GM19397 (cell line): Measurements from ENCODE around the gene AP2S1.
"Not testable (repeated sequence)": the region's sequence is repeated elsewhere in the genome, so short reads cannot be mapped to it uniquely, and the experiment has no call there.

Experiments used
- ATAC-seq: cut with Tn5 transposase; IDR thresholded peaks from one replicate; pipeline ENCODE4 v1.9.1; 2021; ENCODE audit warnings: mild to moderate bottlenecking, moderate library complexity; ENCODE audit not compliant: unreplicated experiment

Gene AP2S1

DNA sequence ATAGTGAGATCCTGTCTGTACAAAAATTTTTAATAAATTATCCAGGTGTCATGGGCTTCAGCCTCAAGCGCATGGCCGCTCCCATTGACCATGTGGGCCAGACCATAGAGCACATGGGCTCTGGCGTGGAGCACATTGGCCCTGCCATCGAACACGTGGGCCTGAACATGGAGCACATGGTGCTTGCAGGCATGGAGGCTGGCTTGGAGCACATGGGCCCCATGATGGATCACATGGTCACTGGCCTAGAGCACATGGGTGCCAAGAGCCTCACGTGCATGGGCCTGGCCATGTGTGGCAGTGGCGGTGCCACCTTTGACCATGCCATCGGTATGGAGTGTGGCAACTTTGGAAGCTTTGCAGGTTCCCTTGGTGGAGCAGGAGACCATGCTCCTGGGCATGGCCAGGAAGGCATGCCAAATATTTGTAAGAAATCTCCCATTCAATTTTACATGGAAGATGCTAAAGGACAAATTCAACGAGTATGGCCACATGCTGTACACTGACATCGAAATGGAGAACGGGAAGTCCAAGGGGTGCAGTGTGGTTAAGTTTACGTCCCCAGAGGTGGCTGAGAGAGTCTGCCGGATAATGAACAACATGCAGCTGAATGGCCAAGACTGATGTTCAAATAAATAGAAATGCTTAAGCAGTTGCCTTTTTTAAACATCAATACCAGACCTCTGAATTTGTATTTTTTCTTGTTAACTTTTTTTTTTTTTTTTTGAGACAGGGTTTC lies 40.9 kb downstream of the AP2S1 start:
- ATAC-seq, result no peak

DNA sequence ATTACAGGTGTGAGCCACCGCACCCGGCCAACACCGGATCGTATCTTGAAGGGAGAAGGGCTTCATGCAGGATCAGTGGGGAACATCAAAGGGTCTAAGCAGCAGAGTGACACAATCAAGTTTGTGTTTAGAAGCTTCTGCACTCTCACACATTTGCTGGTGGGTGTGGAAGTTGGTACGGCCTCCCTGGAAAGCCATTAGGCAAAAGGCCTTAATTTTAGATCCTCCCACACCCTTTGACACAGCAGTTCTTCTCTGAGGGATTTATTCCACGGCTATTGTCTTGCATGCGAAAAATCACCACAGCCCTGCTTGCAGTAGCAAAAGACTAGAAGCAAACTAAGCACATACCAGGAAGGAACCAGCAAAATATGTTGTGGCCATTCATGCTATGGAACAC lies 44.0 kb downstream of the AP2S1 start:
- ATAC-seq, result no peak

DNA sequence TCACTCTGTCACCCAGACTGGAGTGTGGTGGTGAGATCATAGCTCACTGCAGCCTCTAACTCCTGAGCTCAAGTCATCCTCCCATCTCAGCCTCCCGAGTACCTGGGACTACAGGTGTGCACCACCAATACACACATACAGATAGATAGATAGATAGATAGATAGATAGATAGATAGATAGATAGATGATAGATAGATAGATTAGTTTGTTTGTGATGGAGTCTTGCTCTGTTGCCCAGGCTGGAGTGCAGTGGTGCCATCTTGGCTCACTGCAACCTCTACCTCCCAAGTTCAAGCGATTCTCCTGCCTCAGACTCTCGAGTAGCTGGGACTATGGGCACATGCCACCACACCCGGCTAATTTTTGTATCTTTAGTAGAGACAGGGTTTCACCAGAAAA lies 46.2 kb downstream of the AP2S1 start:
- not testable (repeated sequence) for ATAC-seq

DNA sequence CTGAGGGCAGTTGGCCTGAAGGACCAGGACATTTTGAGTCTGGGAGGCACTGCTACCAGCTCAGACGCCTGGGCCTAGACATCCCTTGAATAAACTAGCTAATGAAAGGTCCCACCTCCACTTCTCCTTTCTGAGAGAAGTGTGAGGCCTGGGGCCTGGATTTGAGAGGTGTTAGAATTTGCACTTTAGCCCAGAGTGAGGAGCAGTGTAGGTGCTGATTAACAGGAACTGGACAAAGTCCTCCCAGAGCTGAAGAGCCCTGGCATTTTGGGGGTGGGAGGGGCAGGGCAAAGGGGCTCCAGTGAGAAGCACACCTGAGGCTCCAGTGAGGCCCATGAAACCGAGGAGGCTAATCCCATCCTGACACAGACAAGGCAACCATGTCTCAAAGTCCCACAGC lies 47.1 kb downstream of the AP2S1 start:
- ATAC-seq, result no peak

DNA sequence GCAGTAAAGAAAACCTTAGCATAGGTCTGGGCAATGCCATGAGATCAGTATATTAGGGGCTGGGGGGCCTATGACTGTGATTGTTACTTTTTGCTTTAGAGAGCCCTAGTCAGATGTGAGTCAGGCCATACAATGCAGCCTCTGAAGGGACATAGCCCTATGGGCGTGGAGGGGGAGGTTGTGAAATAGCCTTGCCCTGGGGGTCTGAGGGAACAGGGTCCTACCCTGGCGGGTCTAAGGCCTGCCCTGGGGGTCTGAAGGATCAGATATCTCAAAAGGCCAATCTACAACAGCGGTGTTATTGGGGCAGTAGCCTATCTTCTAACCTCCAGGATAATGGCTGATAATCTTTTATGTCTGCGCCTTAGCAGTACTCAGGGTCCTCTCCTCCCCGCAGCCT lies 48.5 kb downstream of the AP2S1 start:
- ATAC-seq, result no peak

DNA sequence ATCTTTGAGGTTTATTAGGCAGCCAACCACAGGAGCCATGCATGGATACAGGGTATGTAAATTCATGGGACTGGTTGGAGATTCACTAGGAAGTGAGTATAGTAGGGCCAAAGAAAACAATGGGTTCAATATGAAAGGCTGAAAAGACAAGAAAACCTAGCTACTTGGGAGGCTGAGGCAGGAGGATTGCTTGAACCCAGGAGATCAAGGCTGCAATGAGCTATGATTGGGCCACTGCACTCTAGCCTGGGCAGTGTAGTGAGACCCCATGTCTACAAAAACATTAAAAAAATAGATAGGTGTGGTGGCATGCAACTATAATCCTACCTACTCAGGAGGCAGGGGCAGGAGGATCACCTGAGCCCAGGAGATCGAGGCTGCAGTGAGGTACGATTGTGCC lies 51.9 kb downstream of the AP2S1 start:
- ATAC-seq, result no peak

DNA sequence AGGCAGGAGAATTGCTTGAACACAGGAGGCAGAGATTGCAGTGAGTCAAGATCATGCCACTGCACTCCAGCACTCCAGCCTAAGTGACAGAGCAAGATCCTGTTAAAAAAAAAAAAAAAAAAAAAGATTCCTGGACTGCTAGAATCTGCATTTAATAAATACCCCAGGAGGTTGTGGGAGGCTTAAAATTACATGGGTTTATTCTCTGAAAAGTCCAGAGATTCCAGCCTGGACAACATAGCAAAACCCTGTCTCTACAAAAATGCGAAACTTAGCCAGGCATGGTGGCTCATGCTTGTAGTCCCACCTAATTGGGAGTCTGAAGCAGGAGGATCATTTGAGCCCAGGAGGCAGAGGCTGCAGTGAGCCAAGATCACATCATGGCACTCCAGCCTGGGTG lies 52.8 kb downstream of the AP2S1 start:
- ATAC-seq, result no peak

DNA sequence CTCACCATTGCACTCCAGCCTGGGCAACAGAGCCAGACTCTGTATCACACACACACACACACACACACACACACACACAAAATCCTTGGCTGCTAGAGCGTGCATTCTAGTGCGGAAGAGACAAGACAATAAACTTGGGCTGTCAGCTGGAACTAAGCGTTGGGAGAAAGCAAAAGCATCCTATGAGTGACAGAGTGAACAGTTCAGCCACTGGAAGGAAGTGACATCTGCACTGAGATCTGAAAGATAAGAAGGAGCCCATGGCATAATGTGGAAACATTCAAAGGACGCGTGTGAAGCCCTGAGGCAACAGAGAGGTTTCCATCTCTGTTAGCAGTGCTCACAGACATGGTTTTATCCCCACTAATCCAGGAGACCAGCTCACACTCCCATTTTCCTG lies 58.7 kb downstream of the AP2S1 start:
- no peak for ATAC-seq

DNA sequence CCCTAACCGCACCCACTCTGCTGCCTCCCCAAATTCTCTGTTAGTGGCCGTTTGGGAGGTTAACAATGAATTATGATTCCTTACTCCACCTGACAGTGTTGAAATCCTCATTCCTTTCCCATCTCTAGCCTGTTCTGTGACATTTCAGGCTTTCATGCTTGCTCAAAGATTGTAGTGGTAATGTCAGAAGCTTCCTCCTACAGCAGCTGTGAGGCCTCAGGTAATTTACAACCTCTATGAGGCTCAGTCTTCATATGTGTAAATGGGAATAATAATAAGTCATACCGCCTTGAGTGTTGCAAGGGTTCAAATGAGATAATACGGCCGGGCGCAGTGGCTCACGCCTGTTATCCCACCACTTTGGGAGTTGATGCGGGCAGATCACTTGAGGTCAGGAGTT lies 61.3 kb downstream of the AP2S1 start:
- ATAC-seq, result no peak

DNA sequence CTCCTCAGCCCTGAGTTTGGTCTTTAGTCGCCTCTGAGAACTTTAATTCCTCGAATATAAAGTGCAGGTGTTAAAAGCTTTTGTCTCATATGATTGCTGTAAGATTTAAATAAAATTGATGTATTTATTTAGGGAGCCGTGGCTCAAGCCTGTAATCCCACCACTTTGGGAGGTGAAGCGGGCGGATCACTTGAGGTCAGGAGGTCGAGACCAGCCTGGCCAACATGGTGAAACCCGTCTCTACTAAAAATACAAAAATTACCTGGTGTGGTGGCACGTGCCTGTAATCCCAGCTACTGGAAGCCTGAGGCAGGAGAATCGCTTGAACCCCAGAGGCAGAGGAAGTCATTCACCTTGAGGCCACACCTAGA lies 61.7 kb downstream of the AP2S1 start:
- no peak for ATAC-seq

DNA sequence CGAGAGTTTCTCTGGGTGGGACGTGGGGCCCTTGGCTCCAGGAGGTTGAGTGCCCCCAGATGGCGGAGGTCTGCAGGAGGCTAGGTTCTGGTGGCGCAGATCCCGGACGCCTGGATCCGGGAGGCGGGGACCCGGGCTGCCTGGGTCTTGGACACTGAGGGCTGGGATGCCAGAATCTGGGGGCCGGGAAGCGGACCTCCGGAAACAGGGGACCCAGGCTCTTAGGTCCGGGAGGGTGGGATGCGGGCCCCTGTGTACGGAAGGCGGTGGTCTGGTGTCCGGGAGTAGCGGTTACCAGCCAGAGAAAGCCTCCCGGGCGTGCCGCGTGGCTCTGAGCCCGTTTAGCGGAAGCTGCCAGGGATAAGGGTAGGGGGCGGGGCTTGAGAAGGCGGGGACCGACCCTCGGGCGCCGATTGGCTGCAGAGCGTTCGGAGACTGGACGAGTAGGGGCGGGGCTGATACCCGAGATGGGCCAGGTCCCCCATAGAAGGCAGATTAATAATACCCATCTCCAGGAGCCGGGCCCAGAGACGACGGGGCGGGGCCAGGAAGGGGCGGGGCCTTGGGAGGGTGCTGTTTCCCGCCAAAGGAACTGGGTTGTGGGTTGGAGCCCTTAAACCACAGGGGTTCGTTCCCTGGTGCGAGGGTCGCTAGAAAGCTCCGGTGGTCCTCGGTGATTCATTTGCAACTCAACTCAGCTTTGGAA lies 62.2 kb downstream of the AP2S1 start, which contains the start of gene SLC1A5:
Gene SLC1A5, minus strand, starts transcription at position 333 of the 706 bp plus-strand sequence. CDS start 629 bp downstream, outside the sequence.
- peak; percentile 55 for ATAC-seq
